Mesenchymal stem cell (in vitro differentiated cells and primary cell): ENCODE results near the gene NPVF.

ENCODE experiments used
- DNase-seq: peaks from one replicate; pipeline ENCODE4 v3.0.0-alpha.2; 2013
- H2AFZ ChIP-seq: one replicate; pipeline ENCODE4 v1.6.1; 2013; ENCODE audit warnings: low read depth, mild to moderate bottlenecking, control low read depth, inconsistent platforms, low read length, moderate library complexity
- H2AK5ac ChIP-seq: 2 replicates; pipeline ENCODE4 v1.6.1; 2013; ENCODE audit warnings: low read length, moderate library complexity, mild to moderate bottlenecking, inconsistent platforms; ENCODE audit not compliant: severe bottlenecking
- H2BK120ac ChIP-seq: one replicate; pipeline ENCODE4 v1.6.1; 2013; ENCODE audit warnings: low read depth, mild to moderate bottlenecking, inconsistent platforms, low read length, moderate library complexity
- H2BK12ac ChIP-seq, 2 experiments: one replicate each; pipeline ENCODE4 v1.6.1; 2013; ENCODE audit warnings: inconsistent platforms in 2 of 2, low read length in 2 of 2, mild to moderate bottlenecking in 2 of 2, moderate library complexity in 2 of 2, control low read depth in 1 of 2
- H2BK15ac ChIP-seq: one replicate; pipeline ENCODE4 v1.6.1; 2013; ENCODE audit warnings: mild to moderate bottlenecking, low read depth, inconsistent platforms; ENCODE audit not compliant: poor library complexity, severe bottlenecking
- H2BK5ac ChIP-seq: 2 replicates; pipeline ENCODE4 v1.6.1; 2013; ENCODE audit warnings: low read depth, mild to moderate bottlenecking, low read length, control low read depth, inconsistent platforms; ENCODE audit not compliant: poor library complexity, severe bottlenecking
- H3K14ac ChIP-seq, 2 experiments: one replicate each; pipeline ENCODE4 v1.6.1; 2013; ENCODE audit warnings: inconsistent platforms in 2 of 2, low read length in 2 of 2, control low read depth in 1 of 2, mild to moderate bottlenecking in 1 of 2, moderate library complexity in 1 of 2
- H3K18ac ChIP-seq, 2 experiments: one replicate each; pipeline ENCODE4 v1.6.1; 2013; ENCODE audit warnings: inconsistent platforms in 2 of 2, low read length in 2 of 2, control low read depth in 1 of 2, low read depth in 1 of 2, mild to moderate bottlenecking in 1 of 2
- H3K23ac ChIP-seq, 2 experiments: one replicate each; pipeline ENCODE4 v1.6.1; 2013; ENCODE audit warnings: inconsistent platforms in 2 of 2, low read length in 2 of 2, mild to moderate bottlenecking in 2 of 2, moderate library complexity in 2 of 2, control low read depth in 1 of 2
- H3K27ac ChIP-seq: 2 replicates; pipeline ENCODE4 v1.5.1; 2013; ENCODE audit warnings: mild to moderate bottlenecking, moderate library complexity, low read length, control low read depth, inconsistent platforms; ENCODE audit not compliant: poor library complexity, severe bottlenecking
- H3K27me3 ChIP-seq, 2 experiments: 2 replicates each; pipeline versions ENCODE4 v1.6.1 to v1.7.0; 2013; ENCODE audit warnings: low read length in 2 of 2, mild to moderate bottlenecking in 2 of 2, moderate library complexity in 2 of 2, control low read depth in 1 of 2, inconsistent platforms in 1 of 2; ENCODE audit not compliant: control insufficient read depth in 1 of 2, insufficient read depth in 1 of 2
- H3K36me3 ChIP-seq, 2 experiments: 2 replicates each; pipeline versions ENCODE4 v1.6.1 to v1.7.0; 2013; ENCODE audit warnings: low read length in 2 of 2, control low read depth in 1 of 2, inconsistent platforms in 1 of 2, low read depth in 1 of 2, mild to moderate bottlenecking in 1 of 2; ENCODE audit not compliant: insufficient read depth in 2 of 2, control insufficient read depth in 1 of 2
- H3K4ac ChIP-seq, 2 experiments: one replicate each; pipeline ENCODE4 v1.6.1; 2013; ENCODE audit warnings: inconsistent platforms in 2 of 2, low read length in 2 of 2, mild to moderate bottlenecking in 2 of 2, moderate library complexity in 2 of 2, control low read depth in 1 of 2, low read depth in 1 of 2
- H3K4me1 ChIP-seq: 2 replicates; pipeline ENCODE4 v1.6.1; 2013; ENCODE audit warnings: low read depth, low read length, control low read depth; ENCODE audit not compliant: control insufficient read depth, insufficient read depth
- H3K4me2 ChIP-seq: 2 replicates; pipeline ENCODE4 v1.6.1; 2013; ENCODE audit warnings: low read length, mild to moderate bottlenecking, inconsistent platforms; ENCODE audit not compliant: poor library complexity, severe bottlenecking
- H3K4me3 ChIP-seq, 2 experiments: 2 replicates each; pipeline versions ENCODE4 v1.5.1 to v1.7.0; 2013; ENCODE audit warnings: low read length in 2 of 2, mild to moderate bottlenecking in 2 of 2, control low read depth in 1 of 2, low read depth in 1 of 2; ENCODE audit not compliant: insufficient read depth in 1 of 2
- H3K79me1 ChIP-seq: replicated peaks from 2 replicates; pipeline ENCODE4 v1.6.1; 2013; ENCODE audit warnings: mild to moderate bottlenecking, control low read depth, low read length, inconsistent platforms; ENCODE audit not compliant: poor library complexity, severe bottlenecking
- H3K9ac ChIP-seq: 2 replicates; pipeline ENCODE4 v1.7.0; 2013; ENCODE audit warnings: mild to moderate bottlenecking, low read length, moderate library complexity
- H3K9me3 ChIP-seq: 2 replicates; pipeline ENCODE4 v1.7.0; 2013; ENCODE audit warnings: mild to moderate bottlenecking, low read length; ENCODE audit not compliant: control insufficient read depth
- H4K8ac ChIP-seq: one replicate; pipeline ENCODE4 v1.6.1; 2013; ENCODE audit warnings: inconsistent platforms, mild to moderate bottlenecking, low read length, moderate library complexity
- H4K91ac ChIP-seq: one replicate; pipeline ENCODE4 v1.6.1; 2013; ENCODE audit warnings: mild to moderate bottlenecking, low read length, inconsistent platforms
- WGBS: methylation state at CpG from one replicate; pipeline ENCODE4 v1.1.7; 2013; ENCODE audit warnings: mixed read lengths; 5-methylcytosine and 5-hydroxymethylcytosine counted together

The NPVF gene

DNA sequence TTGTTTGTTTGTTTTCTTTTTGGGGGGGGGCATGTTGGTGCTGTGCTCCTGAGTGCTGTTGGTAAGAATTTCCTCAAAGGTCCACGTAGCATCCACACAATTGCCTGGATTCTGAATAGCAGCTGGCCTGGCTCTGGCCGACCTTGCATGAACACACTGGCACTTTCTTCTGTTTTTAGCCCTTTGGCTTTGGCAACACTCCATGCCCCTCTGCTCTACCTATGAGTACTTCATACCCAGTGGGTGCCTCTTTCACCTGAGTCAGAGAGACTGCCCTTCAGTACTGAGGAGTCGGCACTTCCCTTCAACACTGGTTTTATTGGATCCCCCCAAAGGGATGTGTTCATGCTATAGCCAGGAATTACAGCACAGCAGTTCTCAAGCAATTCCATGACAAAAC, 7.2 kb upstream of the NPVF start:
- no peak overlapping the region for H3K4me2 ChIP-seq
- DNase-seq, result no peak
- no peak overlapping the region for H3K23ac ChIP-seq
- no peaks in the 10 kb centered on the region for H3K36me3 ChIP-seq
- peaks cover 0 to 15% of the 10 kb centered on the region in 2 experiments for H3K27me3 ChIP-seq
- H3K9me3 ChIP-seq, result no peaks in the 10 kb centered on the region
- no peak overlapping the region for H3K9ac ChIP-seq
- no peak overlapping the region for H2BK12ac ChIP-seq
- H3K27ac ChIP-seq, result no peak overlapping the region
- no peak overlapping the region for H4K91ac ChIP-seq
- no peak overlapping the region for H3K18ac ChIP-seq
- no peaks in the 10 kb centered on the region for H3K79me1 ChIP-seq
- H3K14ac ChIP-seq, result no peak overlapping the region
- no peak overlapping the region for H4K8ac ChIP-seq
- H3K4ac ChIP-seq, result no peak overlapping the region
- no peak overlapping the region for H2BK15ac ChIP-seq
- H2AK5ac ChIP-seq, result no peak overlapping the region
- no peak overlapping the region for H2BK5ac ChIP-seq
- no peak overlapping the region for H3K4me3 ChIP-seq
- H2BK120ac ChIP-seq, result no peak overlapping the region
- H3K4me1 ChIP-seq, result no peaks in the 10 kb centered on the region
- H2AFZ ChIP-seq, result no peak overlapping the region
- WGBS, result 89% methylated on average over 3 of the region's 3 CpGs

DNA sequence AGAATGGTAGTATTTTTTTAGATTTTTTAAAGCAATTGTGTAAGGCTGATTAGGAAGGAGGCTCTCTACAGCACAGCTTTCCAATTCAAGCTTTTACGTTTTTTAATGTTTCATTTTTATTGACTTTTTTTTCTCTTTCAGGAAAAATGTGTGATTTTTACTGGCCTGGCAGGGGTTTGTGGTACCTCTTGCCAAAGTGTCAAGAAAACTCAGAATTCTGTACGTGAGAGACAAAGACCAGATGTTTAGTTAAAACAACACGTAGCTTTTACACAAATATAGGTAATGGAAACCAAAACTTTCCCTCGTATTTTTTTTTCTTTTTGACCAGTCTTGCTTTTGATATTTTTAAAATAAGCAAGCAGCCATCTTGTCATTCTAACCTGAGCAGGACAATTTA, 6.0 kb upstream of the NPVF start:
- Histone ChIP-seq H3K4me2 (no peak overlapping the region), H2AK5ac (no peak overlapping the region), H2BK12ac (no peak overlapping the region), H3K4me3 (no peak overlapping the region), H4K91ac (no peak overlapping the region), H3K9me3 (no peaks in the 10 kb centered on the region), H3K18ac (no peak overlapping the region), H2BK120ac (no peak overlapping the region), H3K36me3 (no peaks in the 10 kb centered on the region), H3K9ac (no peak overlapping the region), H3K27ac (no peak overlapping the region), H3K23ac (no peak overlapping the region), H3K27me3 (peaks cover 1 to 15% of the 10 kb centered on the region in 2 experiments), H2BK15ac (no peak overlapping the region), H3K14ac (no peak overlapping the region), H4K8ac (no peak overlapping the region), H2BK5ac (no peak overlapping the region), H3K4ac (no peak overlapping the region), H2AFZ (no peak overlapping the region), H3K79me1 (no peaks in the 10 kb centered on the region), H3K4me1 (no peaks in the 10 kb centered on the region)
- no peak for DNase-seq
- 94% methylated on average over 3 of the region's 4 CpGs for WGBS

DNA sequence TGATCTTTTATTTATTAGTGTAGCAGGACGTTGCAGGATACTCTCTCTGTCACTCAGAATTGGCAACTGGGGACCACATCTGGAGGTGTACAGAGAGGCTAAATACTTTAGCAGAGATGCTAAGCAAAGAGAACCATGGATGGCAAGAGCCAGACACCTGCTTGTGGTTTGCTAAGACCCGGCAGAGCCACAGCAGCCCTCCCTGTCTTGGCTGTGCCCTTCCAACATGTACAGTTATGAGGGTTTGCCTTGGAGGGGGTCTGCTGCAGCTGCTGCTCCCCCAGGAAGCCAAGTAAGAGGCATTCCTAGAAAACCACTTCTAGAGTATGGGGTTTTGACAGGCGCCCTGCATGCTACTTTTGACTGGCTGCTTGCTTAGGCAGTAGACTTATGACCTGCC, 5.1 kb downstream of the NPVF start:
- no peak overlapping the region for H2AK5ac ChIP-seq
- no peak overlapping the region for H4K8ac ChIP-seq
- H3K4me1 ChIP-seq, result no peaks in the 10 kb centered on the region
- H2BK12ac ChIP-seq, result no peak overlapping the region
- no peak overlapping the region for H3K14ac ChIP-seq
- H3K27me3 ChIP-seq, result peaks cover 14 to 21% of the 10 kb centered on the region in 2 experiments
- no peak overlapping the region for H3K27ac ChIP-seq
- no peak overlapping the region for H2BK15ac ChIP-seq
- WGBS, result 88% methylated on average over 3 of the region's 3 CpGs
- no peak overlapping the region for H3K4ac ChIP-seq
- no peak overlapping the region for H3K23ac ChIP-seq
- H3K18ac ChIP-seq, result no peak overlapping the region
- no peak overlapping the region for H3K4me2 ChIP-seq
- H3K79me1 ChIP-seq, result no peaks in the 10 kb centered on the region
- H2BK5ac ChIP-seq, result no peak overlapping the region
- H3K9ac ChIP-seq, result no peak overlapping the region
- no peak overlapping the region for H3K4me3 ChIP-seq
- H2BK120ac ChIP-seq, result no peak overlapping the region
- no peak overlapping the region for H2AFZ ChIP-seq
- H3K9me3 ChIP-seq, result no peaks in the 10 kb centered on the region
- no peak for DNase-seq
- H3K36me3 ChIP-seq, result no peaks in the 10 kb centered on the region
- H4K91ac ChIP-seq, result no peak overlapping the region

DNA sequence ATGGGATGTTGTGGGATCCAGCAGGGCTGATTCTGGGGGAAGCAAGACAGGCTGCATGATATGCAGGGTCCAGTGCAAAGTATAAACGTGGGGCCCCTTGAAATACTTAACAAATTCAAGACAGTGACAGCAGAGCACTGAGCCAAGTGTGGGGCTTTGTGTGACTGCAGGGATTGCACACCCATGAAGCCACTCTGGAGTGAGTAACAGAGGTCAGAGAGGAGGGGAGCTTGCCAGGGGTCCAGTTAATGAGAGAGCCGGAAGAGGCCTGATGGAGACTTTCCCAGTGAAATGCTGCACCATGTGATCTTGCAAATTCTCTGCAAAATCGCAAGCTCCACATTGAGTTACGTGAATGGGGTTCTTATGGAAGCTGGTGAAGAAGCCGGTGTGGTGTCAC, 5.6 kb downstream of the NPVF start:
- Histone ChIP-seq H2AK5ac (no peak overlapping the region), H4K91ac (no peak overlapping the region), H2AFZ (no peak overlapping the region), H3K14ac (no peak overlapping the region), H2BK12ac (no peak overlapping the region), H3K4ac (no peak overlapping the region), H3K18ac (no peak overlapping the region), H4K8ac (no peak overlapping the region), H3K9ac (no peak overlapping the region), H3K79me1 (no peaks in the 10 kb centered on the region), H3K4me2 (no peak overlapping the region), H3K9me3 (no peaks in the 10 kb centered on the region), H2BK120ac (no peak overlapping the region), H3K4me1 (no peaks in the 10 kb centered on the region), H3K23ac (no peak overlapping the region), H3K36me3 (no peaks in the 10 kb centered on the region), H3K27ac (no peak overlapping the region), H3K4me3 (no peak overlapping the region), H3K27me3 (peaks cover 14 to 22% of the 10 kb centered on the region in 2 experiments), H2BK5ac (no peak overlapping the region), H2BK15ac (no peak overlapping the region)
- WGBS, result 78% methylated on average over 4 of the region's 5 CpGs
- no peak for DNase-seq
